CD8-positive, alpha-beta memory T cell (primary cell): ENCODE data around the gene CEP164. TPM values are rescaled to one million over a fixed set of nuclear protein-coding genes. Genes with fewer than 3 reads are reported as not detected.

Source experiments
- CTCF ChIA-PET: fragments of 350-600 bp; sonication (Branson Sonifier 250); formaldehyde crosslinking; loops from one replicate; lab custom pipeline; 2021; ENCODE audit warnings: antibody characterized with exemption; lab: Charles Lee
- POLR2A ChIA-PET: fragments of 350-600 bp; sonication (Branson Sonifier 250); formaldehyde crosslinking; loops from one replicate; lab custom pipeline; 2021; ENCODE audit warnings: antibody characterized with exemption; lab: Charles Lee
- DNase-seq, 5 donors: peaks; one replicate each; pipeline versions ENCODE4 v3.0.0 to v3.0.0-alpha.2; 2020 to 2022; ENCODE audit warnings: mixed read lengths in 1 of 5
- H3K27ac ChIP-seq: one replicate; pipeline ENCODE4 v1.7.0; 2013; ENCODE audit warnings: low read depth, mild to moderate bottlenecking, low read length, moderate library complexity
- H3K27me3 ChIP-seq: 2 replicates; pipeline ENCODE4 v1.7.0; 2013; ENCODE audit warnings: low read length, mild to moderate bottlenecking; ENCODE audit not compliant: insufficient read depth, poor library complexity, severe bottlenecking
- H3K36me3 ChIP-seq: 2 replicates; pipeline ENCODE4 v1.7.0; 2013; ENCODE audit warnings: mild to moderate bottlenecking, low read length, moderate library complexity; ENCODE audit not compliant: insufficient read depth
- H3K4me1 ChIP-seq: 2 replicates; pipeline ENCODE4 v1.7.0; 2013; ENCODE audit warnings: mild to moderate bottlenecking, low read length, moderate library complexity; ENCODE audit not compliant: insufficient read depth
- H3K4me3 ChIP-seq: 2 replicates; pipeline ENCODE4 v1.7.0; 2013; ENCODE audit warnings: mild to moderate bottlenecking, low read length
- H3K9me3 ChIP-seq: 2 replicates; pipeline ENCODE4 v1.7.0; 2013; ENCODE audit warnings: mild to moderate bottlenecking, low read length
- H3K27ac Mint-ChIP-seq, 8 donors: one replicate each; pipeline ENCODE4 v1.8.0; 2020 to 2021; ENCODE audit warnings: mixed read lengths in 8 of 8, mild to moderate bottlenecking in 6 of 8, inconsistent platforms in 3 of 8, moderate library complexity in 3 of 8
- H3K27me3 Mint-ChIP-seq, 2 donors: one replicate each; pipeline ENCODE4 v1.8.0; 2020 to 2021; ENCODE audit warnings: mixed read lengths in 2 of 2, mild to moderate bottlenecking in 1 of 2, moderate library complexity in 1 of 2
- H3K36me3 Mint-ChIP-seq, 3 donors: one replicate each; pipeline ENCODE4 v1.8.0; 2020 to 2021; ENCODE audit warnings: mixed read lengths in 3 of 3, inconsistent platforms in 1 of 3, mild to moderate bottlenecking in 1 of 3
- H3K4me1 Mint-ChIP-seq, 3 donors: one replicate each; pipeline ENCODE4 v1.8.0; 2020 to 2021; ENCODE audit warnings: mixed read lengths in 3 of 3, inconsistent platforms in 1 of 3, mild to moderate bottlenecking in 1 of 3
- H3K4me3 Mint-ChIP-seq, 7 donors: one replicate each; pipeline ENCODE4 v1.8.0; 2020 to 2021; ENCODE audit warnings: mixed read lengths in 7 of 7, mild to moderate bottlenecking in 6 of 7, moderate library complexity in 4 of 7, inconsistent platforms in 2 of 7
- H3K9me3 Mint-ChIP-seq, 5 donors: one replicate each; pipeline ENCODE4 v1.8.0; 2020 to 2022; ENCODE audit warnings: mixed read lengths in 5 of 5, mild to moderate bottlenecking in 3 of 5, moderate library complexity in 2 of 5, inconsistent platforms in 1 of 5
- polyA plus RNA-seq: library from polyadenylated mRNA; unstranded; fragments of 300-500 nt; fragmentation: Illumina TruSeq; gene quantifications from one replicate; pipeline ENCODE4 v1.2.3, GENCODE V29; 2021
- total RNA-seq, 2 experiments: library from RNA; stranded (reverse); gene quantifications; one replicate each; pipeline ENCODE4 v1.2.3, GENCODE V29; 2021

Gene CEP164
- total and polyA plus RNA-seq, 3 experiments from 2014 or later: 25.7 to 40.5 (median 34.6) TPM

GRCh38 chr11:117428186-117428855 lies 100.7 kb downstream of the CEP164 start:
- Mint-ChIP-seq H3K36me3 (peaks cover 0 to 1% (median 0%) of the 10 kb centered on the region in 3 donors), H3K27ac (no peak overlapping the region), H3K27me3 (peaks cover 5 to 15% of the 10 kb centered on the region in 2 donors), H3K4me3 (no peak overlapping the region), H3K4me1 (peaks cover 4 to 13% (median 6%) of the 10 kb centered on the region in 3 donors), H3K9me3 (no peaks in the 10 kb centered on the region)
- Histone ChIP-seq H3K36me3 (no peaks in the 10 kb centered on the region), H3K4me1 (peaks cover 4% of the 10 kb centered on the region), H3K9me3 (no peaks in the 10 kb centered on the region), H3K27me3 (no peaks in the 10 kb centered on the region), H3K27ac (no peak overlapping the region), H3K4me3 (no peak overlapping the region)
- POLR2A ChIA-PET: no interaction called here
- DNase-seq: no peak
- CTCF ChIA-PET: no interaction called here

- ChIA-PET CTCF (no interaction called here), POLR2A (no interaction called here)
- DNase-seq: no peak
- peaks cover 4 to 13% (median 6%) of the 10 kb centered on the region in 3 donors for H3K4me1 Mint-ChIP-seq
- H3K9me3 Mint-ChIP-seq: no peaks in the 10 kb centered on the region
- no peaks in the 10 kb centered on the region for H3K36me3 ChIP-seq
- H3K27me3 Mint-ChIP-seq: peaks cover 5 to 14% of the 10 kb centered on the region in 2 donors
- peaks cover 4% of the 10 kb centered on the region for H3K4me1 ChIP-seq
- no peak overlapping the region for H3K4me3 Mint-ChIP-seq
- H3K27ac ChIP-seq: no peak overlapping the region
- no peak overlapping the region for H3K27ac Mint-ChIP-seq
- no peak overlapping the region for H3K4me3 ChIP-seq
- H3K9me3 ChIP-seq: no peaks in the 10 kb centered on the region
- H3K36me3 Mint-ChIP-seq: peaks cover 0 to 1% (median 0%) of the 10 kb centered on the region in 3 donors
- no peaks in the 10 kb centered on the region for H3K27me3 ChIP-seq
Measured at GRCh38 chr11:117428856-117429229, 101.2 kb downstream of the CEP164 start.

- Mint-ChIP-seq H3K27ac (no peak overlapping the region), H3K36me3 (peaks cover 0 to 1% (median 0%) of the 10 kb centered on the region in 3 donors), H3K4me1 (peaks cover 4 to 13% (median 6%) of the 10 kb centered on the region in 3 donors), H3K4me3 (no peak overlapping the region), H3K9me3 (no peaks in the 10 kb centered on the region), H3K27me3 (peaks cover 0 to 5% of the 10 kb centered on the region in 2 donors)
- H3K9me3 ChIP-seq: no peaks in the 10 kb centered on the region
- no peaks in the 10 kb centered on the region for H3K36me3 ChIP-seq
- H3K4me3 ChIP-seq: no peak overlapping the region
- peaks cover 4% of the 10 kb centered on the region for H3K4me1 ChIP-seq
- no peak overlapping the region for H3K27ac ChIP-seq
- ChIA-PET CTCF (no interaction called here), POLR2A (no interaction called here)
- no peak for DNase-seq
- no peaks in the 10 kb centered on the region for H3K27me3 ChIP-seq
Measured at GRCh38 chr11:117430293-117430955, 102.8 kb downstream of the CEP164 start.

- Histone ChIP-seq H3K27me3 (no peaks in the 10 kb centered on the region), H3K36me3 (no peaks in the 10 kb centered on the region), H3K27ac (no peak overlapping the region), H3K4me1 (peaks cover 1% of the 10 kb centered on the region), H3K9me3 (no peaks in the 10 kb centered on the region), H3K4me3 (no peak overlapping the region)
- POLR2A ChIA-PET: no interaction called here
- Mint-ChIP-seq H3K4me1 (peaks cover under 1 to 9% (median under 1%) of the 10 kb centered on the region in 3 donors), H3K9me3 (no peaks in the 10 kb centered on the region), H3K36me3 (peaks cover 0 to 1% (median 0%) of the 10 kb centered on the region in 3 donors), H3K4me3 (no peak overlapping the region), H3K27ac (no peak overlapping the region), H3K27me3 (peaks cover under 1 to 4% of the 10 kb centered on the region in 2 donors)
- CTCF ChIA-PET: no interaction called here
- no peak for DNase-seq
Measured at GRCh38 chr11:117431436-117431835, 103.8 kb downstream of the CEP164 start.

- ChIA-PET POLR2A (no interaction called here), CTCF (no interaction called here)
- Mint-ChIP-seq H3K4me3 (no peak overlapping the region), H3K9me3 (no peaks in the 10 kb centered on the region), H3K36me3 (no peaks in the 10 kb centered on the region), H3K4me1 (no peaks in the 10 kb centered on the region), H3K27ac (no peak overlapping the region), H3K27me3 (peaks cover 9 to 11% of the 10 kb centered on the region in 2 donors)
- Histone ChIP-seq H3K4me3 (no peak overlapping the region), H3K36me3 (no peaks in the 10 kb centered on the region), H3K9me3 (no peaks in the 10 kb centered on the region), H3K4me1 (no peaks in the 10 kb centered on the region), H3K27me3 (no peaks in the 10 kb centered on the region), H3K27ac (no peak overlapping the region)
- no peak for DNase-seq
Measured at GRCh38 chr11:117433717-117434116, 106.1 kb downstream of the CEP164 start.

- CTCF ChIA-PET: no interaction called here
- Histone ChIP-seq H3K27ac (no peak overlapping the region), H3K4me1 (no peaks in the 10 kb centered on the region), H3K4me3 (no peak overlapping the region), H3K36me3 (no peaks in the 10 kb centered on the region), H3K27me3 (no peaks in the 10 kb centered on the region), H3K9me3 (no peaks in the 10 kb centered on the region)
- Mint-ChIP-seq H3K4me3 (no peak overlapping the region), H3K27ac (no peak overlapping the region), H3K36me3 (no peaks in the 10 kb centered on the region), H3K4me1 (no peaks in the 10 kb centered on the region), H3K27me3 (peaks cover 9 to 11% of the 10 kb centered on the region in 2 donors), H3K9me3 (no peaks in the 10 kb centered on the region)
- DNase-seq: no peak
- POLR2A ChIA-PET: no interaction called here
Measured at GRCh38 chr11:117434481-117434880, 106.8 kb downstream of the CEP164 start.

- H3K4me3 Mint-ChIP-seq: no peak overlapping the region
- CTCF ChIA-PET: interaction anchor here (2.6 kb wide), 1 partner anchor 9 kb away, joined by 10 read pairs; no protein-coding TSS in a partner anchor
- H3K9me3 Mint-ChIP-seq: no peaks in the 10 kb centered on the region
- Histone ChIP-seq H3K36me3 (no peaks in the 10 kb centered on the region), H3K4me3 (no peak overlapping the region), H3K27ac (no peak overlapping the region), H3K4me1 (no peaks in the 10 kb centered on the region), H3K27me3 (no peaks in the 10 kb centered on the region), H3K9me3 (no peaks in the 10 kb centered on the region)
- DNase-seq: no peak
- no peaks in the 10 kb centered on the region for H3K4me1 Mint-ChIP-seq
- peaks cover 11 to 15% of the 10 kb centered on the region in 2 donors for H3K27me3 Mint-ChIP-seq
- POLR2A ChIA-PET: no interaction called here
- H3K27ac Mint-ChIP-seq: no peak overlapping the region
- no peaks in the 10 kb centered on the region for H3K36me3 Mint-ChIP-seq
Measured at GRCh38 chr11:117435326-117435725, 107.7 kb downstream of the CEP164 start.

- H3K36me3 Mint-ChIP-seq: no peaks in the 10 kb centered on the region
- H3K27me3 Mint-ChIP-seq: peaks cover 16 to 22% of the 10 kb centered on the region in 2 donors
- H3K4me3 Mint-ChIP-seq: no peak overlapping the region
- Histone ChIP-seq H3K9me3 (no peaks in the 10 kb centered on the region), H3K4me3 (no peak overlapping the region), H3K27ac (no peak overlapping the region), H3K4me1 (no peaks in the 10 kb centered on the region), H3K36me3 (no peaks in the 10 kb centered on the region), H3K27me3 (no peaks in the 10 kb centered on the region)
- H3K9me3 Mint-ChIP-seq: no peaks in the 10 kb centered on the region
- H3K27ac Mint-ChIP-seq: no peak overlapping the region
- ChIA-PET POLR2A (no interaction called here), CTCF (interaction anchor here (2.6 kb wide), 1 partner anchor 11 kb away, joined by 10 read pairs; no protein-coding TSS in a partner anchor)
- DNase-seq: no peak
- H3K4me1 Mint-ChIP-seq: no peaks in the 10 kb centered on the region
Measured at GRCh38 chr11:117437041-117437790, 109.6 kb downstream of the CEP164 start.
